ENCODE results near the gene RWDD2A. TPM values are rescaled to one million over a fixed set of nuclear protein-coding genes. Genes with fewer than 3 reads are reported as not detected.
A peak's percentile ranks its signal among the peaks of the same experiment; 100 is the strongest.
"Not testable (repeated sequence)": the region's sequence is repeated elsewhere in the genome, so short reads cannot be mapped to it uniquely, and the experiment has no call there.

Gene RWDD2A
- 4.4 TPM for polyA plus RNA-seq (2012; ENCODE audit: insufficient read depth, insufficient read length)

GRCh38 chr6:83192871-83193746, at the start of gene RWDD2A, which contains the start of gene PGM3:
TSS of gene RWDD2A (plus strand) at chr6:83193357. CDS start at chr6:83194452, 1,095 bp downstream.
TSS of gene PGM3 (minus strand) at chr6:83193265. CDS start at chr6:83191012, 2,253 bp downstream.
- peak; percentile 79 for DNase-seq (ENCODE audit: low read depth, low spot score)
- peak within 1 kb of the TSS; percentile 77 for H3K4me3 ChIP-seq (ENCODE audit: low read length)

DNA sequence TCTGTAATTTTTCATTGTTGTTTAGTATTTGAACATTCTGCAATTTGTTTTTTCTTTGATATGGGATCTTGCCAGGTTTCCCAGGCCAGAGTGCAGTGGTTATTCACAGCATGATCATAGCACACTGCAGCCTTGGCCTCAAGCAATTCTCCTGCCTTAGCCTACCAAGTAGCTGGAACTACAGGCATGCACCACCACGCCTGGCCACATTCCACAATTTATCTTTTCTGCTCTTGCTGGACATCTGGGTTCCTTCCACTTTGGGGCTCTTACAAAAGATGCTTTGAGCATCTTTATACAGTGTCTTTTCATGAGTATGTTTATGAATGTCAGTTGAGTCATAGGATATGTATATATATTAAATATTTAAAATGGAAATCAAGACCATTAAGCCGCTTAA, 42.0 kb upstream of the RWDD2A start:
- no peak for DNase-seq (ENCODE audit: low read depth, low spot score)

DNA sequence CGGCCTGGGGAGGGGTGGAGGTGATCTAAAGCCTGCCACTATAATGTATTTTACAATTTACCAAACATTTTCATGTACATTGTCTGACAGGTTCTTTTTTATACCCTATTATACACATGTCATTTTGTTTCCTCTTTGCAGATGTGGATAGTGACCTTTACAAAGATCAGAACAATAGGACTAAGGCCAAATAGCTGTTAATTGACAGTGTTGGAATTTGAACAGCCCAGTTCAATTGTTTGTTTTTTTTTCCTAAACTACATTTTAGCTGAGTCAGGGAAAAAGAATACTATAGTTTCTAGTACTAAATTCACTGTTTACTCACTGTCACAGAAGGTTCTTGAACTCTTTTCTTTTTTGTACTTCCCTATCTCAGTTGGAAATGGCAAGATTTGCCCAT, 40.2 kb upstream of the RWDD2A start:
- no peak for DNase-seq (ENCODE audit: low read depth, low spot score)

More for the DNA sequence above, 42.0 kb upstream of the RWDD2A start:
- no peak overlapping the region for H3K4me3 ChIP-seq (ENCODE audit: low read length)

DNA sequence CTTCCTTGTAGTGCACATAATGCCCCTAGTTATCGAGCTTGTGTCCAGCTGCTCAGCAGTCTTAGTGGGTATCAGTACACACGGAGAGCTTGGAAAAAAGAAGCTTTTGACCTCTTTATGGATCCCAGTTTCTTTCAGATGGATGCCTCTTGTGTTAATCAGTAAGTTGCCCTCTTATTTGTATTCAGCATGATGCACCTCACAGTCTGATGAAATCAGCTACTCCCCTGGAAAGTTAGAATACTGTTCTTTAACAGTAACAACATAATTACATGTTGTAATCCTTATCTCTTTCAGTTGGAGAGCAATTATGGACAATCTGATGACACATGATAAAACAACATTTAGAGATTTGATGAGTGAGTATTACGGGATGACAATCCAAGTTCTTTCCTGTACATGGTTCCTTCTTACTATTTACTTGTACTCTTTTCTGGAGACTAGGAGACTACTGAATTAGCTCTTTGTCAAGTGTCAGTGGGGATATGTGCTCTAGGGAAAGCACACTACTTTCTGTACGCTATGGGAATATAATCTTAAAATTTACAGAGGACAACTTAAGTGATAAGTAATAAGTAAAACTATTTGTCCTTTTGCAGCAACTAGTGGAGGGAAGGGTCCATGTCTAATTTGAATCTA, 39.2 kb upstream of the RWDD2A start:
- no peak for DNase-seq (ENCODE audit: low read depth, low spot score)
- H3K4me3 ChIP-seq (ENCODE audit: low read length): no peak overlapping the region

More for the DNA sequence above, 40.2 kb upstream of the RWDD2A start:
- H3K4me3 ChIP-seq (ENCODE audit: low read length): no peak overlapping the region

GRCh38 chr6:83155794-83156193, 37.4 kb upstream of the RWDD2A start:
- DNase-seq (ENCODE audit: low read depth, low spot score): no peak
- H3K4me3 ChIP-seq (ENCODE audit: low read length): no peak overlapping the region

GRCh38 chr6:83160167-83160566, 33.0 kb upstream of the RWDD2A start:
- no peak overlapping the region for H3K4me3 ChIP-seq (ENCODE audit: low read length)
- DNase-seq (ENCODE audit: low read depth, low spot score): no peak

DNA sequence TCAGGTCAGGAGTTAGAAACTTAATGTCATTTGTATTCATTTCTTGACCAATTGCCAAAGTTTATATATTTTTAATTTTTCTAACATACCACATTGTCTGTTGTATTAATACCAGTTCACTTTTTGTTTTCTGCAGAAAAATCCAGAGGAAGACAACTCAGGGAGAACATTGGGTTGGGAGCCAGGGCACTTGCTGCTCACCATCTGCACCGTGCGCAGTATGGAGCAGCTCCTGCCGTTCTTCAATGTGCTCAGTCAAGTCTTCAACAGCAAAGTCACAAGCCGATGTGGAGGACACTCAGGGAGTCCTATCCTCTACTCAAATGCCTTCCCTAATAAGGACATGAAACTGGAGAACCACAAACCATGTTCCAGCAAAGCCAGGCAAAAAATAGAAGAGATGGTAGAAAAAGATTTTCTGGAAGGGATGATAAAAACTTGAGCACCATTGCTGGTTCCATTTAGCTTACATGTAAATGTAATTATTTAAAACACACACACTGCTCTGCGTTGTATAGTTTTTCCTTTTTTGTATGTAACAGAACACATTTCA, 25.4 kb upstream of the RWDD2A start:
- H3K4me3 ChIP-seq (ENCODE audit: low read length): no peak overlapping the region
- DNase-seq (ENCODE audit: low read depth, low spot score): no peak

DNA sequence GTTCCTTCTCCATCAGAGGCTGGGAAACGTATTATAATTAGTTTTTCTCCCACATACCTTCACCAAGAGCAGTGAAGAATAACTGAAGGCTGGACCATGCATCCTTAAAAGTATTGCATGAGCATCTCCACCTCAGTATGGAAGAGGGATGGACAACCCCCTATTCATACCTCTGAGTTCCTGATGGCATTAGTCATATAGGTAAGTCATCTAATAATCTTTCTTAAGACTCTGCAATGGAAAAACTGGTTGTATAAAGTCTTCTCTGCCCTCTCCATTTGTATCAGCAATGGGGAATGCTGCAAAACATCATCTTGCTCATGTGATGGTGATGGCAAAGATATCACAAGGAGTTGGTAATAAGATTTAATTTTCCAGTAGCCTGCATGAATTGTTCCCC, 24.6 kb upstream of the RWDD2A start:
- H3K4me3 ChIP-seq (ENCODE audit: low read length): no peak overlapping the region

DNA sequence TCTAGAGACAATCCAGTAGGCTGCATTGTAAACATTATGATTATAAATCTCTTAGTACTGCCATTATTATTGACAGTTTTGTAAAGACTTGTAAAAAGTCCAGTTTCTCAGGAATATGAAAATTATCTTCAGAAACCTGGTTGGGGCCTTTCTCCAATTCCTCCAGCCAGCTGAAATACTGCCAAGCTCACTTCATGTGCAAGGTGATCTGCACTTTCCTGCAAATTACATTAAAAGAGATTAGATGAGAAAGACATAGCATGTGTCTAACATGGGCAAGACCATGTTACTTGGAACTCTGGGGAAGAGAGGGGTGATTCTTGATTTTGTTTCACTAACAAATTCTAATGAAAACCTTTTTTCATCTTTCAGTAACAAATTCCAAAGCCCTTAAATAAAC, 24.1 kb upstream of the RWDD2A start:
- DNase-seq (ENCODE audit: low read depth, low spot score): no peak
- H3K4me3 ChIP-seq (ENCODE audit: low read length): no peak overlapping the region

More for the DNA sequence above, 24.6 kb upstream of the RWDD2A start:
- no peak for DNase-seq (ENCODE audit: low read depth, low spot score)

DNA sequence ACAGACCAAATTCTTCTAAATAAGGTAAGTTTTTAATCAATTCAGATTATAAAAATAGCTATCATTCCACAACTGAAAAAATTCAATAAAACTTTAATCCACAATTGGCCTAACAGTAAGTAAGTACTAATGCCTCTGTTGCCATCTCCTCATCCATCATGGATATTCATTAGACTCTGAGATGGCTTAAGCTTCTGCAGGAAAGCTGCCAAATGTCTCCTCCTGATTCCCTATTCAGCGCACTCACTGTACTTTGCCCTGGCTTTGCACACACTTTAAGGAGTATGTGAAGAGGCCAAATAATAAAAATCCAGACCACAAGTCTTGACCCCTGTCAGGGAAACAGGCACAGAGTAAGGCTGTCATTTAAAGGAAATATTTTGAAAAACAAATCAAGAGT, 23.6 kb upstream of the RWDD2A start:
- no peak for DNase-seq (ENCODE audit: low read depth, low spot score)

DNA sequence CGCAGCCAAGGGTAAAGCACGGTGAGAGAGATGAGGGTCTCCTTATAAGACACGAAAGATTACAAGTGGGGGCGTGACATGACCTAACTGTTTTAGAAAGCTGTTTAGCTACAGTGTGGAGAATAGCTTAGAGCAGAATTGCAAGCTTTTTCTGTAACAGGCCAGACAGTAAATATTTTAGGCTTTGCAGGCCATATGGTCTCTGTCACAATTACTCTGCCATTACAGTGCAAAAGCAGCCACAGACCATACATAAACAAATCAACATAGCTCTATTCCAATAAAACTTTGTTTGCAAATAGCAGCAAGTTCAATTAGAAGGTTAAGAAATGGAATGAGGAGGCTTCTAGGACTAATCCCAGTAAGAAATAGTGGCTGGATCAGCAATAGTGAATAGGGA, 16.9 kb upstream of the RWDD2A start:
- DNase-seq (ENCODE audit: low read depth, low spot score): no peak
- H3K4me3 ChIP-seq (ENCODE audit: low read length): no peak overlapping the region

More for the DNA sequence above, 23.6 kb upstream of the RWDD2A start:
- no peak overlapping the region for H3K4me3 ChIP-seq (ENCODE audit: low read length)

DNA sequence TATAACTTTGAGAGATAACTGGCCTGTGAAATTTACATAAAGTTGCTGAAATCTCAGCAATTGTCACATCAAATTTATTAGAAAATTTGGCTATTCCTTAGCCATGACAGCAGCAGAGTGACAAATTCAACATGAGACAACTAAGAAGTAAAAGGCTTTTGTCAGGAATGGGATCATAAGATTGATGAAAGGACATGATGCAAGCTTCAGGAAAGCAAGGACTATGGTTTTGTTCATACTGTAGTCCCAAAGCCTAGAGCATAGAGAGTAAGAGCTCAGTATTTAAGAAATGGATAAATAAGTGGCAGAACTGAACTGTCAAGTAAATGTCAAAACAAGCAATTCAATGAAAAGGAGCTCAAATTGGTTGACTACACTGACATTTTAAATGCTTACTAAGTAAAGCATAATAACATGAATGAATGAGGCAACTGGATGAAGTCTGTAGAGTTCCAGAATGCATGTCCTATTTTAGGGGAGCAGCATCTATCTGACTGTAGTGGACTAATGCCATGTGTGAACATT, 12.7 kb upstream of the RWDD2A start:
- no peak for DNase-seq (ENCODE audit: low read depth, low spot score)
- no peak overlapping the region for H3K4me3 ChIP-seq (ENCODE audit: low read length)

DNA sequence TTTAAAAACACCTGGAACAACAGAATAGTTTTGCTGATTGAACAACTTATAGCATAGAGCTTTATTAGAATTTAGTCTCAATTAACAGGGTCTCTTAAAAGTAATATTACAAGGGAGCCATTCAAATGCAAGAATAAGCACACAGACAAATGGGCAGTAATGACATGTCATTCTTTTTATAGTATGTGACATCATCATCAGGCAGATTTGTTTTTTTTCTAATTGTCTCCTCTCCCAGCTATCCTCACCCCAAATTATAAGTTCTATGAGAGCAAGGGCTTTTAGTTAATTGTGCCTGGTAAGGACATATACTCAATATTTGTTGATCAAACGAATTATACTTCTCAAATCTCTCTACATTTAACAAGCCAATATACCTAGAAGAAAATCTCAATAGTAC, 11.0 kb upstream of the RWDD2A start:
- no peak overlapping the region for H3K4me3 ChIP-seq (ENCODE audit: low read length)

DNA sequence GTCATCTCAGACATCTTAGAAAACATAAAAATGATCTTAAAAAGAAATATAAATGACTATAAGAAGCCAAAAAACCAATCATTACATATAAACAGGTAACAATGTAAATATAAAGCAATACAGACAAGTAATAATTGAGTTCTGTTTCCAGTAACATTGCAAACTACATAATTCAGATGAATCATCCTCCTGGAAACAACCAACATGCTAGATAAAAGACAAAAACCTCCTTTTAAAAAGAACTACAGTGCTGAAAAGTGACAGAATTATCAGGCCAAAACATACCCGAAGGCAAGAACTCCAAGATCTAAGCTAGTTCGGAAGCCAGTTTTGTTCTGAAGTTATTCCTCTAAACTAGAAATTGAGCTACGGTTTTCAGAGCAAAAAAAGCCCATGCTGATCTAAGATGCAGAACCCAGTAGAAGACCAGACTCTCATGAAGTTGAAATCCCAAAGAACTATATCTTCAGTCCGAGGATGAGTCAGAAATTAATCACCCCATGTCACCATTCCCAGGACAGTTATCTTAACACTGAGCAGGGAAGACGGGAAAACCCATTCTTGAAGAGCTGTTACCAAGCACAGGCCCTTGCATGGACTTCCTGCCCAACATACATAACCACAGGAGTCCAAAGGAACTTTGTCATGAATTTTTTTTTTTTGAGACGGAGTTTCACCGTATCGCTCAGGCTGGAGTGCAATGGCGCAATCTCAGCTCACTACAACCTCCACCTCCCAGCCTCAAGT, 9.9 kb upstream of the RWDD2A start:
- no peak overlapping the region for H3K4me3 ChIP-seq (ENCODE audit: low read length)
- DNase-seq (ENCODE audit: low read depth, low spot score): no peak

More for the DNA sequence above, 11.0 kb upstream of the RWDD2A start:
- no peak for DNase-seq (ENCODE audit: low read depth, low spot score)

GRCh38 chr6:83185096-83185495, 8.1 kb upstream of the RWDD2A start:
- DNase-seq (ENCODE audit: low read depth, low spot score): no peak
- H3K4me3 ChIP-seq (ENCODE audit: low read length): no peak overlapping the region

GRCh38 chr6:83188501-83188900, 4.7 kb upstream of the RWDD2A start:
- no peak overlapping the region for H3K4me3 ChIP-seq (ENCODE audit: low read length)

GRCh38 chr6:83190626-83191025, 2.5 kb upstream of the RWDD2A start:
- no peak overlapping the region for H3K4me3 ChIP-seq (ENCODE audit: low read length)
- no peak for DNase-seq (ENCODE audit: low read depth, low spot score)

More at GRCh38 chr6:83188501-83188900, 4.7 kb upstream of the RWDD2A start:
- no peak for DNase-seq (ENCODE audit: low read depth, low spot score)

DNA sequence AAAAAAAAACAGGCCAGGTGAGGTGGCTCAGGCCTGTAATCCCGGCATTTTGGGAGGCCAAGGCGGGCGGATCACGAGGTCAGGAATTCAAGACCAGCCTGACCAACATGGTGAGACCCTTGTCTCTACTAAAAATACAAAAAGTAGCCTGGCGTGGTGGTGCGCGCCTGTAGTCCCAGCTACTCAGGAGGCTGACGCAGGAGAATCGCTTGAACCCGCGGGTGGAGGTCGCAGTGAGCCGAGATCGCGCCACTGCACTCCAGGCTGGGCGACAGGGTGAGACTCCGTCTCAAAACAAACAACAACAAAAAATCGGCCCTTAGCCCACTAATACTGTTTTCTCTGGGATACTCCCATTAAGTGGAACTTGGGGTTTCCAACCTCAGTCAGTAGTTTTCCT, 1.2 kb upstream of the RWDD2A start:
- peak overlapping the region; percentile 77 for H3K4me3 ChIP-seq (ENCODE audit: low read length)
- DNase-seq (ENCODE audit: low read depth, low spot score): not testable (repeated sequence)

DNA sequence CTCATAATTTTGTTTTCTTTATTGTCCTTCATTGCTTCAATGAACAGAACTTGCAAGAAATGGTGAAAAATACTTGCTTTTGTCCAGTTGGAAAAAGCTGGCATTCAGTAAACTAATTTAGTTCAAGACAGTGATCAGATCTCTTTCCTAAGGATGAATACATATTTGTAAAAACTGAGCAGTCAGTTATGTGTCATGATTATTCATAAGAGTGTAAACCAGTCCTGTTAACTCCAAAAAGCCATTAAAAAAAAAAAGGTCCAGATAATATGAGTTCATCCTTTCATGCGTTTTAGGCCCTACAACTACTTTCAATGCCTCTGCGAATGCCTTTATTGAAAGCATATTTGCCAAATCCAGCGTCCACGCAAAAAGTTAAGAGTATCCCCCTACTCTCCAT, 701 bp upstream of the RWDD2A start:
- peak overlapping the region; percentile 77 for H3K4me3 ChIP-seq (ENCODE audit: low read length)
- no peak for DNase-seq (ENCODE audit: low read depth, low spot score)
